BJ (cell line): ENCODE measurements around the gene COL12A1. TPM values are rescaled to one million over a fixed set of nuclear protein-coding genes. Genes with fewer than 3 reads are reported as not detected.

Experiments
- CTCF ChIA-PET: fragments of 350-600 bp; formaldehyde crosslinking; extraction: SDS; loops from one replicate; lab custom pipeline; 2021; ENCODE audit warnings: antibody characterized with exemption, inconsistent platforms; lab: Yijun Ruan, JAX
- POLR2A ChIA-PET: fragments of 300-600 bp; sonication (Branson Sonifier 250); formaldehyde crosslinking; extraction: SDS; loops from one replicate; lab custom pipeline; 2021; ENCODE audit warnings: antibody characterized with exemption; lab: Charles Lee
- DNase-seq: peaks from one replicate; pipeline ENCODE4 v3.0.0-alpha.2; 2011; ENCODE audit warnings: low read depth
- H3K27me3 ChIP-seq: 2 replicates; pipeline ENCODE4 v1.6.0; 2011; ENCODE audit warnings: low read length; ENCODE audit not compliant: control insufficient read depth, insufficient read depth
- H3K36me3 ChIP-seq: 2 replicates; pipeline ENCODE4 v1.5.1; 2011; ENCODE audit warnings: low read length; ENCODE audit not compliant: control insufficient read depth, insufficient read depth
- H3K4me3 ChIP-seq: 2 replicates; pipeline ENCODE4 v1.5.1; 2011; ENCODE audit warnings: low read depth, mild to moderate bottlenecking, control low read depth, low read length
- polyA plus RNA-seq: library from polyadenylated mRNA; depleted of rRNA; stranded (reverse); fragments of >200 nt; gene quantifications from 2 replicates; pipeline ENCODE4 v1.2.3, GENCODE V29; 2011
- TF ChIP-seq, protein P1 (sequence below): IDR thresholded peaks from 2 replicates; pipeline ENCODE4 v1.5.1; 2011; ENCODE audit warnings: low read depth, mild to moderate bottlenecking, control low read depth, inconsistent platforms, low read length, moderate library complexity; ENCODE audit not compliant: insufficient read depth

The COL12A1 gene
- polyA plus RNA-seq, 1 experiment = 1,308 TPM

DNA sequence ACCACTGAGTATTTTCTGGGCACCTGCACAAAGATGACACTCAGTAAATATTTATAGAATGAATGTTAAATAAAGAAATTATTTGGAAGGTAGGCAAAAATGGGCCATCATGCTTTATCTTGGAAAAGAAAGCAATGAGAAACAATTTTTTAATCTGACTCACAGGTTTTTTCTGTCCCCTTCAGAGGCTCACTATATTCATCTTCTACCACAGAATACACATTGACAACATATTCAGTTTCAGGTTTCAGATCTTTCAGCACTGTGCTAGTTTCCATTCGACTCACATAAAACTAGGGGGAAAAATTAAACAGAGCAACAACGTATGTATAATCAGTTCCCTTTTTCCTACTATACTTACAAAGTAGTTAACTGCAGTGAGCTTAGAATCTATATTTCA, 58.3 kb downstream of the COL12A1 start:
- H3K36me3 ChIP-seq = peaks cover 16% of the 10 kb centered on the region
- TF ChIP-seq, protein P1, sequence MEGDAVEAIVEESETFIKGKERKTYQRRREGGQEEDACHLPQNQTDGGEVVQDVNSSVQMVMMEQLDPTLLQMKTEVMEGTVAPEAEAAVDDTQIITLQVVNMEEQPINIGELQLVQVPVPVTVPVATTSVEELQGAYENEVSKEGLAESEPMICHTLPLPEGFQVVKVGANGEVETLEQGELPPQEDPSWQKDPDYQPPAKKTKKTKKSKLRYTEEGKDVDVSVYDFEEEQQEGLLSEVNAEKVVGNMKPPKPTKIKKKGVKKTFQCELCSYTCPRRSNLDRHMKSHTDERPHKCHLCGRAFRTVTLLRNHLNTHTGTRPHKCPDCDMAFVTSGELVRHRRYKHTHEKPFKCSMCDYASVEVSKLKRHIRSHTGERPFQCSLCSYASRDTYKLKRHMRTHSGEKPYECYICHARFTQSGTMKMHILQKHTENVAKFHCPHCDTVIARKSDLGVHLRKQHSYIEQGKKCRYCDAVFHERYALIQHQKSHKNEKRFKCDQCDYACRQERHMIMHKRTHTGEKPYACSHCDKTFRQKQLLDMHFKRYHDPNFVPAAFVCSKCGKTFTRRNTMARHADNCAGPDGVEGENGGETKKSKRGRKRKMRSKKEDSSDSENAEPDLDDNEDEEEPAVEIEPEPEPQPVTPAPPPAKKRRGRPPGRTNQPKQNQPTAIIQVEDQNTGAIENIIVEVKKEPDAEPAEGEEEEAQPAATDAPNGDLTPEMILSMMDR = no peak
- ChIA-PET POLR2A (interaction anchor here (0.6 to 1.2 kb wide), 2 partner anchors 13 to 256 kb away, joined by 3 to 4 read pairs; no protein-coding TSS in a partner anchor), CTCF (no interaction called here)
- peak; percentile 38 for DNase-seq
- H3K4me3 ChIP-seq = no peak overlapping the region
- no peaks in the 10 kb centered on the region for H3K27me3 ChIP-seq

DNA sequence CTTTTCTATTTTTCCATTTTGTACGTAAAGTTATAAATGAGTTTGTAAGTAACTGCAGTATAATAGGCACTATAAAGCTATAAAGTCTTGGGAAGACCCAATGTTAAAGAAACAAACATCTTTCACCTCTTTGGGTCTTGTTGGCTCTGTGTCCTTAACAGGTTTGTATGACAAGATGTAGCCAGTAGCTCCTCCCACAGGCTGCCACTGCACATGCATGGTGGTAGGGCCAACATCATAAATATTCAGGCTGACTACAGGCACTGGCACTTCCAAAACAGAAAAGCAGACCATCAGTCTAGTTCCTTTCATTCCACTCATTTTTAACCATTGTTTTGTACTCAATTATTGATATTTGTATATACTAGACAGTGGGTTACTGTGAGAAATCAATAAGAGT, 59.9 kb downstream of the COL12A1 start:
- POLR2A ChIA-PET = no interaction called here
- Histone ChIP-seq H3K4me3 (no peak overlapping the region), H3K27me3 (no peaks in the 10 kb centered on the region), H3K36me3 (peaks cover 13% of the 10 kb centered on the region)
- DNase-seq = no peak
- TF ChIP-seq, protein P1 = no peak
- CTCF ChIA-PET = no interaction called here

DNA sequence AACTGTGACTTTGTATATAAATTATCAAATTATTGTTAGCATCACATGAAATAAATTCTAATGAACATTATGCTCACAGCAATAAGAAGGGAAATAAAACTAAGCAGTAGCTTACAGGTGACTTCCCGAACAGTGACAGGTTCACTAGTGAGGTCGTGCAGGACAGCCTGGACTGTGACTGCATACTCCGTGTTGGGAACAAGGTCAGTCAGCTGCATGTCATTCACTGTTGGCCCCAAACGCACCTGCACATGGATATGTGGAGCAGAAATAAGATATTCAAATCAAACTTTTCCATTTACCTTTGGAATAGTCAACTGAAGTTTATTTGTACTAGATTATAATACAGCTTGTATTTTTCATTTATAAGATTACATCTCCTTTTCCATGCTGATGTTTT, 60.6 kb downstream of the COL12A1 start:
- TF ChIP-seq, protein P1 = no peak
- Histone ChIP-seq H3K27me3 (no peaks in the 10 kb centered on the region), H3K4me3 (no peak overlapping the region), H3K36me3 (peaks cover 13% of the 10 kb centered on the region)
- ChIA-PET CTCF (no interaction called here), POLR2A (no interaction called here)
- no peak for DNase-seq

DNA sequence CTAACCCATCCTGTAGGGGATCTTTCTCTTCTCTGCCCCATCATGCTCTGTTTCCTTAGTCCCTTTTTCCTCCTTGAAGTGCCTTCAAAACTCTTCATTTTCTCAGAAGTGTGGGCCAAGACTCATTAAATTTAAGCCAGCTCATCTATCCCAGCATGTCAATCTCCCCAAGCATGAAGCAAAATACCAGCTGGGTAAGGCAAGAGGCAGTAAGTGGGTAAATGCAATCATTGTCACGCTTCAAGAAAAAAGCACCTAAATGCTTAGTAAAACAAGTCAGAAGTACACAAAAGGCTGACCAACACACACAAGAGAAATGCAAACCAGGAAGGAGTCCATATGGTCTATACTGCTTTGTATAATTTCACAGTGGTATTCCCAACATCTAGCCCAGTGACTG, 61.5 kb downstream of the COL12A1 start:
- CTCF ChIA-PET = no interaction called here
- POLR2A ChIA-PET = no interaction called here
- DNase-seq = no peak
- peaks cover 13% of the 10 kb centered on the region for H3K36me3 ChIP-seq
- TF ChIP-seq, protein P1 = no peak
- H3K27me3 ChIP-seq = no peaks in the 10 kb centered on the region
- no peak overlapping the region for H3K4me3 ChIP-seq

DNA sequence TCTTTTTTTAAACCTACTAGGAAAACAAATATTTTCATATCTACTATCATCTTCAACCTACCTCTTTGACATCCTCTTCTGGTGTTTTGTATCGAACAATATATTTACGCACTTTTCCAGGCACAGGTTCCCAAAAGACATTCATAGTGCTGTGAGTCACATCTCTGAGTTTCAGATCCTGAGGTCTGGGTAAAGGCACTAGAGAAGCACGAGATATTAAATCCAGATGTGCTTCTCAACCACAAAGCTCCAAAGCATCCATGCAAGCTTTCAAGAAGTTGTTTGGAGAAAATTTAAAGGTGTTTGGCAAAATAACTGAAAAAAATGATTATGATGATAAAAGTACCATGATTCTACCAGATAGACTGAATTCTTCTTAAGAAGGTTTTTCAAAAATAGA, 62.7 kb downstream of the COL12A1 start:
- TF ChIP-seq, protein P1 = no peak
- Histone ChIP-seq H3K4me3 (no peak overlapping the region), H3K36me3 (peaks cover 12% of the 10 kb centered on the region), H3K27me3 (no peaks in the 10 kb centered on the region)
- CTCF ChIA-PET = no interaction called here
- DNase-seq = peak; percentile 79
- POLR2A ChIA-PET = interaction anchor here (0.7 kb wide), 1 partner anchor 25 kb away, joined by 3 read pairs; no protein-coding TSS in a partner anchor
